NOMO-1 treated with dmso at 0.1 percent for 144 hours (cell line): Measurements from ENCODE around the gene SLC16A3.
"Not testable (repeated sequence)": the region's sequence is repeated elsewhere in the genome, so short reads cannot be mapped to it uniquely, and the experiment has no call there.

ENCODE experiments used
- DNase-seq: peaks from one replicate; lab custom pipeline; 2025; ENCODE audit not compliant: unreplicated experiment; lab: John Stamatoyannopoulos, UW

Gene SLC16A3

GRCh38 chr17:82228842-82229697, at the start of gene SLC16A3:
SLC16A3 (plus strand) TSS chr17:82229042; CDS start chr17:82236009, 6,967 bp downstream.
- DNase-seq: peak; percentile 47

- DNase-seq: no peak
Observed at GRCh38 chr17:82179412-82179811, 49.4 kb upstream of the SLC16A3 start.

GRCh38 chr17:82179946-82180475, 48.8 kb upstream of the SLC16A3 start:
- DNase-seq: no peak

GRCh38 chr17:82180776-82181528, 47.9 kb upstream of the SLC16A3 start:
- no peak for DNase-seq

- no peak for DNase-seq
Observed at GRCh38 chr17:82184761-82185160, 44.1 kb upstream of the SLC16A3 start.

GRCh38 chr17:82186221-82186620, 42.6 kb upstream of the SLC16A3 start:
- no peak for DNase-seq

GRCh38 chr17:82187500-82187899, 41.3 kb upstream of the SLC16A3 start:
- no peak for DNase-seq

GRCh38 chr17:82188001-82188961, 40.6 kb upstream of the SLC16A3 start:
- DNase-seq: no peak

- DNase-seq: not testable (repeated sequence)
Observed at GRCh38 chr17:82193050-82193449, 35.8 kb upstream of the SLC16A3 start.

GRCh38 chr17:82193520-82194220, 35.2 kb upstream of the SLC16A3 start:
- DNase-seq: peak; percentile 38

GRCh38 chr17:82194765-82195164, 34.1 kb upstream of the SLC16A3 start:
- DNase-seq: no peak

GRCh38 chr17:82195675-82196672, 32.9 kb upstream of the SLC16A3 start:
- DNase-seq: no peak

- DNase-seq: no peak
Observed at GRCh38 chr17:82198092-82198491, 30.8 kb upstream of the SLC16A3 start.

GRCh38 chr17:82199496-82199895, 29.3 kb upstream of the SLC16A3 start:
- DNase-seq: no peak

- peak; percentile 27 for DNase-seq
Observed at GRCh38 chr17:82200135-82200534, 28.7 kb upstream of the SLC16A3 start.

- no peak for DNase-seq
Observed at GRCh38 chr17:82200743-82201497, 27.9 kb upstream of the SLC16A3 start.

GRCh38 chr17:82201498-82201910, 27.3 kb upstream of the SLC16A3 start:
- no peak for DNase-seq

GRCh38 chr17:82202981-82203380, 25.9 kb upstream of the SLC16A3 start:
- DNase-seq: no peak
